GM19463 (cell line): ENCODE data around the gene IRF2BP1.
"Not testable (repeated sequence)": the region's sequence is repeated elsewhere in the genome, so short reads cannot be mapped to it uniquely, and the experiment has no call there.

Experiments used
- ATAC-seq: cut with Tn5 transposase; IDR thresholded peaks from one replicate; pipeline ENCODE4 v1.9.1; 2021; ENCODE audit warnings: mild to moderate bottlenecking, moderate library complexity; ENCODE audit not compliant: unreplicated experiment

IRF2BP1 gene

DNA sequence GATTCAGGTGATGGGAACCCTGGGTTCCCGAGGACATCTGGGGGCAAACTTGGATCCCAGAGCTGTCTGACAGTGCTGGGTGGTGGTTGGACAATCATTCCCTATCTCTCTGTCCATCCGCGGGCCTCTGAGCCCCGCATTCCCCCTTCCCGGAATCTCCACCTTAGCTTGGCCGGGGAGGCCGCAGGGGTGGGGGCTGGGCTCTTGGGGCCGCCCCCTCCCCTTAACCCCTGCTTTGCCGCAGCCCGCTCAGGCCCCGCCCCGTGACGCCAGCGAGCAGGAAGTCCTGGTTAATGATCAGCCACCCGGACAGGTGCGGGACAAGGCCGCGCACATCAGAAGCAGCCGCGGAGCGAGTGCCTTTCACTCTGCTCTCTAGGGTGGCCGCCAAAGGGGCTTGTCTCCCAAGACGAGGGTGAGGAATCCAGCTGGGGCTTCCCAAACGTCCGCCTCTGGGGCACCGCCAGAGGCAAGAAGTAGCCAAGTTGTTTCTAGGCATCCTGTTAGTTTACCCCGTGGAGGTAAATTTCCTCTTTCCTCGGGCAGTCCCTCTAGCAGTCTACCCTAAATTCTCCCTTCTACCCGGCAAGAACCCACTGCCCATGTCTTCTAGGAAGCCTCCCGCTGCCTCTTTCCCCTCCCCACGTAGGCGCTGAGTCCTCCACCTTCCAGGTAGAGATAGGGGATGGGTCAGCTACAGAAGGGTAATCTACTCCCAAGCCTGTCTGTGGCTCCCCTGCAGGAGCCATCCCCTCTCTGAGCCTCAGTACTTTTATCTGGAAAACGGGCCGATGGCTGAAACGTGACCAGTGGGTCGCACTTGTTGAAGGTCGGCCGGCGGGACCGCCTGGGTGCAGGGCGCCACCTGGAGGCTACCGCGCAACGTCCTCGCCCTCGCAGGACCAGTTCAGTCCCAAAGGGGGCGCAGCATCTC, 3.0 kb downstream of the IRF2BP1 start:
- ATAC-seq, result no peak

DNA sequence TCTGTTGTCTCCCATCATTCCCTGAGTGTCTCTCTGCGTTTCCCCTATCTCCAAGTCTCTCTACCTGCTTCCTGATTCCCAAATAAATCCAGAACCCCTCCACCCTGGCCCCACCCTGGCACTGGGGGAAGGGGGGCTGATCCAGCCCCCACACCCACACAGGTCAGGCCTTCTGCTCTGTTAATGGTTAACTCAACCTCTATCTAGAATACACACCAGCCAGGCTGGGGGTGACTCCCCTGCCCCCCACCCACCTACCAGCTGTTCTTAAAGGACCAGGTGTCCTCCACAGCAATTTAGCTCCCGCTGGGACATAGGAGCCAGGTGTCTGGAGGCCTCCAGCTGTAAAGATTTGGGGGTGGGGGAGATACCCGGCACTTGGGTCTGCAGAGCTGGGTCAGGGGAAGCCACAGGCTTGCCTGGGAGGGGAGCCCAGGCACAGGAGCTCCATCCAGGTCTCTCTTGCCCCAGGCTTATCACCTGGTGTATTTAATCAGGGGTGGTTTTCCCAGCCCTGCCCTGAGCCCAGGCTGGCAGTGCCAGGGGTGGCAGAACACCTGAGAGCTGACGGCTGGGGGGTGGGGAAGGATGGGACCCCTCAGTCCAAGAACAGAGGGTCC, 3.9 kb downstream of the IRF2BP1 start:
- no peak for ATAC-seq

DNA sequence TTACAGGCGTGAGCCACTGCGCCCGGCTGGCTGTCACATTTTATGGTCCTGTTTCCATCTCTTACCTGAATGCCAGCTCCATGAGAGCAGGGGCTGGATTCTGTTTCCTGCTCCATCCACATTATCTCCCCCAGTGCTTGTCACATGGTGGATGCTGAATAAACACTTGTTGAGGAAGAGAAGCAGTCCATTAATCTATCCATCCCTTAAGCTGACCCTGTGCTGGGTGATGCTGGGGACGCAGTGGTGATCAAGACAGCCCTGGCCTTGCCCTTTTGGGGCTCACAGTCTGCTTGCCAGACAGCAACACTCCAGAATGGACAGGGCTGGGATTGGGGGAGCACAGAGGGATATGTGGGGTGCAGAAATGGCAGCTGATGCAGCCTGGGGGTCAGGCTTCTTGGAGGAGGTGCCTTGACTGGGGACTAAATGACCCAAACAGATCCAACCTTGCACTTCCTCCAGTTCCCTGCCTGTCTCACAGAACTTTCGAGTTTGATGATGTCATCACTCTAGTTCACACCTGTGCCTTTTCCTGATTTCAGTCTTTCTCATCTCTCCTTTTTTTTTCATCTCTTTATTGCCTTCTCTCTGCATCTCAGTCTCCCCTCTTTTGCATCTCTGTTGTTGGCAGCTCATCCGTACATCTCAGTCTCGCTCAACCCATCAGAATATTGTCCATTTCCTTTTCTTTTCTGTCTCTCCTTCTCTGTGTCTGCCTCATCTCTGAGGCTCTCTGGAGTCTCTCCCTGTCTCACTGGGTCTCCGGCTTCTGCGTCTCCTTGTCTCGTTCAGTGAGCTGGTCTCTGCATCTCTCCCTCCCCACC, 4.6 kb downstream of the IRF2BP1 start:
- no peak for ATAC-seq

GRCh38 chr19:45879971-45880370, 6.0 kb downstream of the IRF2BP1 start:
- no peak for ATAC-seq

- ATAC-seq, result no peak
Measured at GRCh38 chr19:45879055-45879454, 6.9 kb downstream of the IRF2BP1 start.

- no peak for ATAC-seq
Measured at GRCh38 chr19:45878043-45878794, 7.7 kb downstream of the IRF2BP1 start.

DNA sequence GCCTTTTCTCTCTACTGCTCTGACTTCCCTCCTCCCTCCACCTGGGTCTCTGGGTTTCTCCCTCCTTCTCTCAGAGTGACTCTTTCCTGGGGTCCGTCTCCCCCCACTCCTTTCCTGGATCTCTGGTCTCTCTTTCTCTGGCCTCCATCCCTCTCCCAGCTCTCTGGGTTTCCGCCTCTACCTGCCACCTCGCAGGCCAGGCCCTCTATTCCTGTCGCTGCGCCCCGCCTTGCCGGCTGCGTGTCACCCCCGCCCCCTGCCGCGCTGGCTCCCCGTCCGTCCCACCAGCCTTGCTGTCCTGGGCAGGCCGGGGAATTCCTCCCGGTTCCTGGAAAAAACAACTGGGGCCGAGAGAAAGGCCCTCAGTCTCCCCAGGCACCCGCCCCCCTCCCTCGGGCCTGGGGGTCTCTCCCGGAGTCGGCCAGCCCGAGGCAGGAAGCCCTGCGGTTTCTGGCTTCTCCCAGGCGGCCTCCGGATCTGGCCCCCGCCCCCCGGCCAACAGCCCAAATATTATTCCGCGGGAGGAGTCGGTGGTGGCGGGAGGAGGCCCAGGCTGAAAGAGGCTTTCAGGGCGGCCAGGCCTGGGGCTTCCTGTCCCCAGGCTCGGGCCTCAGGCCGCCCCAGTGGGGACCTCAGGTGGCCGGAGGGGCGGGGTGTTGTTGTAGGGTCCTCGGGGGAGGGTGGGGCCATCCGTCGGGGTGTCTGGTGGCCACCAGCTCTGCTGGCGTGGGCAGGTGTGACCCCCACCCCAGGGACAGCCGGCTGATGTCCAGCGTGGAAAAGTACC, 9.3 kb downstream of the IRF2BP1 start:
- ATAC-seq, result no peak

DNA sequence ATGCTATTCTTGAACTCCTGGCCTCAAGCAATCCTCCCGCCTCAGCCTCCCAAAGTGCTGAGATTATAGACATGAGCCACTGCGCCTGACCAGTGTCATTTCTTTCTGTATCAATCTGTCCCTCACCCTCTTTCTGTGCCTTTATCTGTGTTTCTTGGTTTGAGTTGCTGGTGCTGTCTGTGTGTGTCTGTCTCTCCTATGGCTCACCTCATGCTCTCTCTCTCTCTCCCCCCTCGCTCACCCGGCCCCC, 9.9 kb downstream of the IRF2BP1 start:
- ATAC-seq, result no peak

DNA sequence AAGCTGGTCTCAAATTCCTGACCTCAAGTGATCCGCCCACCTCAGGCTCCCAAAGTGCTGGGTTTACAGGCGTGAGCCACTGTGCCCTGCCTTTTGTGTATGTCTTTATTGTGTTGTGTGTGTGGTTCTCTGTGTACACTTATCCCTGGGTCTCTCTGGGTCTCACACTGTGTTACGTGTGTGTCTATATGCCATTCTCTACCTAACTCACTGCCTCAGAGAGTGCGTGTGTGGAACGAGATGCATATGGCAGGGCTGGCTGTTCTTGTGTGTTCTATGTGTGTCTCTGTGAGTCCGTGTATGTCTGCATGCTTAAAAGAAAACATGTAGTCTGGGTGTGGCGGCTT, 11.3 kb downstream of the IRF2BP1 start:
- no peak for ATAC-seq

DNA sequence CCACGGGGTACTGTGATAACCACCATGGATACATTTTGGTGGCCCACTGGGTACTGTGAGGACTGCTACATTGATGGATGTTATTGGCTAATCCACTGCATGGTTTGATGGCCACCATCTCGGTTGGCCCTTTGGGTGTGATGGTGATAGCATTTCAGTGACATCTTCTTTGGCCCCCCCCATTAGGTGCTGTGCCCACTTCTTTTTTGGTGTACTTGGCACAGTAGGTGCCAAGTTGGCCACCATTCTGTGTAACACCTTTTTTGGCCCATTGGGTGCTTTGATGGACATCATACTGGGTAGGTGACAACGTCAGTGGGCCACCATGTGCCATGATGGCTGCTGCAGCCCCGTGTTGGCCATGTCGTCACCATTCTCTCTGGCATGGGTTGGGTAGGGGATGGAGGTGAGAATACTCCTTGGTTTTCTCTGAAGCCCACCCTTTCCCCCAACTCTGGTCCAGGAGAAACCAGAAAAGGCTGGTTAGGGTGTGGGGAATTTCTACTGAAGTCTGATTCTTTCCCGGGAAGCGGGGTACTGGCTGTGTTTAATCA, 12.6 kb downstream of the IRF2BP1 start:
- no peak for ATAC-seq

DNA sequence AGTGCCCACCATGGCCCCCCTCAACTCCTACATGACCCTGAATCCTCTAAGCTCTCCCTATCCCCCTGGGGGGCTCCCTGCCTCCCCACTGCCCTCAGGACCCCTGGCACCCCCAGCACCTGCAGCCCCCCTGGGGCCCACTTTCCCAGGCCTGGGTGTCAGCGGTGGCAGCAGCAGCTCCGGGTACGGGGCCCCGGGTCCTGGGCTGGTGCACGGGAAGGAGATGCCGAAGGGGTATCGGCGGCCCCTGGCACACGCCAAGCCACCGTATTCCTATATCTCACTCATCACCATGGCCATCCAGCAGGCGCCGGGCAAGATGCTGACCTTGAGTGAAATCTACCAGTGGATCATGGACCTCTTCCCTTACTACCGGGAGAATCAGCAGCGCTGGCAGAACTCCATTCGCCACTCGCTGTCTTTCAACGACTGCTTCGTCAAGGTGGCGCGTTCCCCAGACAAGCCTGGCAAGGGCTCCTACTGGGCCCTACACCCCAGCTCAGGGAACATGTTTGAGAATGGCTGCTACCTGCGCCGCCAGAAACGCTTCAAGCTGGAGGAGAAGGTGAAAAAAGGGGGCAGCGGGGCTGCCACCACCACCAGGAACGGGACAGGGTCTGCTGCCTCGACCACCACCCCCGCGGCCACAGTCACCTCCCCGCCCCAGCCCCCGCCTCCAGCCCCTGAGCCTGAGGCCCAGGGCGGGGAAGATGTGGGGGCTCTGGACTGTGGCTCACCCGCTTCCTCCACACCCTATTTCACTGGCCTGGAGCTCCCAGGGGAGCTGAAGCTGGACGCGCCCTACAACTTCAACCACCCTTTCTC, 13.6 kb downstream of the IRF2BP1 start:
- no peak for ATAC-seq

DNA sequence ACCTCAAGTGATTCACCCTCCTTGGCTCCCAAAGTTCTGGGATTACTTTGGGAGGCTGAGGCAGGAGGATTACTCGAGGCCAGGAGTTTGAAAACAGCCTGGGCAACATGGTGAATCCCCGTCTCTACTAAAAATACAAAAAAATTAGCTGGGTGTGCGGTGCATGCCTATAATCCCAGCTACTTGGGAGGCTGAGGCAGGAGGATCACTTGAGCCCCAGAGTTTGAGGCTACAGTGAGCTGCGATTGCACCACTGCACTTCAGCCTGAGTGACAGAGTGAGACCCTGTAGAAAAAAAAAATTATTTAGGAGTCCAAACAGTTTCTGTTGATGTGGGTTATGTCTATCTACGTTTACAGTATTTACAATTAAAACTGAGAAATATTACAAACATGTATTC, 15.1 kb downstream of the IRF2BP1 start:
- ATAC-seq, result no peak

DNA sequence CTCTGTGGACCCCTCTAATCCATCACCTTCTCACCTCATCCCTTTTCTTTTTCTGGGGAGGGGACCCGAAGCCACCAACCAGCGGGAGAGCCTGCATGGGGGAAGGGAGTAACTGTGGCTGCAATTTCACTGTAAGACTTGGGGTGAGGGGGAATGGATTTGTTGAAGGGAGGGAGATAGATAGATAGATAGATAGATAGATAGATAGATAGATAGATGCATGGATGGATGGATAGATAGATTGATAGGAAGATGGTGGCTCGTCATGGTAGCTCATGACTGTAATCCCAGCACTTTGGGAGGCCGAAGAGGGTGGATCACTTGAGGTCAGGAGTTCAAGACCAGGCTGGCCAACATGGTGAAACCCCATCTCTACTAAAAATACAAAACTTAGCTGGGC, 18.7 kb downstream of the IRF2BP1 start:
- ATAC-seq, result not testable (repeated sequence)

DNA sequence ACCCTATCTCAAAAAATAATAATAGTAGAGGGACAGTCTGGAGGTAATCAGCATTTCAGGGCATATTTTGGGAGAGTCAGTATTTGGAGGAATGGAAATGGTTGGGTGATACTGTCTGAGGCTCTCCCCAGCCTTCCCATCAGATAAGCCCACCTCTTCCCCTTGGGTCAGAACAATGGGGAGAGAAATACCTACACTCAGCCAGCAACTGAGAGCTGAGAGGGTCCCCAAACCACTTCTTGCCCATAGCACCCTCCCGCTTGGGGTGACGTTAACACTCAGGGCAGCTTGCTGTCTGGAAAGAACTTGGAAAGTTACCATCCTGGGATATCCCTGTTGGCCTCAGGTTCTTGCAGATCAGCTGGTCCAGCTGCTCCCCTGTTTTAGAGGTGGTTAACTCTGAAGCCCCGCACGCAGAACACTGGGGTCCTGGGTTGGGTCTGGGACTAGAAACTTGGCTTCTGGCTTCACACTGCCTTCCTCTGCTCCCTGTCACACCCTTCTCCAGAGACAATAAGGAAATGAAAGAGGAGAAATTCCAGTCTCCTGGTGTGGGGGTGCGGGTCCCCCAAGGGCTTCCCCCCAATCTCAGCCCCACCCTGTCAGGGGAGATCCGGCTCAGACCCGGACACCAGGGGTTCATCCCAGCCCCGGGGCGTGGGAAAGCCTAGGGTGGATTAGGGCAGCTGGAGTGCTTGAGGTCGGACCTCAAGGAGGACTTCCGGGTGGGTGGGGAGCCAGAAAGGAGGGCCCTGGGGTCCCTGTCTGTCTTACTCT, 19.4 kb downstream of the IRF2BP1 start:
- ATAC-seq, result no peak

DNA sequence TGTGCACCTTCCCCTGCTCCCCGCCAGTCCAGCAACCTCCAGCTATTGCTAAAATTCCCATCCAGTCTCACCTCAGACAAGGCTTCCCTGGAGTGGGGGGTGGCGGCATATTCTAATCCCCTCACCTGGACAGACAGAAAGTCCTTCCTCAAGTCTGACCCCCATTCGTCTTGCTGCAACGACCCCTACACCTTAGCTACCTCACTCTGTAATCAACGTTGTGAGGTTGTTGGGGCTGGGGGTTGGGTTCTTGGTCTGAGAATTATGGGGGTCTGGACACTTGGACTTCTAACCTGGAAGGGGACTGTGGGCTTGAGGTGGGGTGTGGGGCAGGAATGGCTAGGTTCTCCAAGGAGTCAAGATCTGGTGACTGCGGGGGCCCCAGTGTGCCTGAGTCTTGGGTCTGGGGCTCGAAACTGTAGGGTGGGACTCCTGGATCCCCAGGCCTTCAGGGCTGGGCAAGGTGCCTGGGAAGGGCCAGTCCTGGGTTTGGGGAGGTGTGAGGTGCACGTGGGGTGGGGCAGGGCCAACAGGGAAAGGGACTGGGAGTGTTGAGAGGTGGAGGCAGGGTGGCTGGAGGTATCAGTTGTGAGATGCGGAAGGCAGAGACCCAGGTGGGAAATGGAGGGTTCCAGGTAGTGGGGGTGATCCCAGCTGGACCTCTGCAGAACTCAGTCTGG, 20.5 kb downstream of the IRF2BP1 start:
- no peak for ATAC-seq

DNA sequence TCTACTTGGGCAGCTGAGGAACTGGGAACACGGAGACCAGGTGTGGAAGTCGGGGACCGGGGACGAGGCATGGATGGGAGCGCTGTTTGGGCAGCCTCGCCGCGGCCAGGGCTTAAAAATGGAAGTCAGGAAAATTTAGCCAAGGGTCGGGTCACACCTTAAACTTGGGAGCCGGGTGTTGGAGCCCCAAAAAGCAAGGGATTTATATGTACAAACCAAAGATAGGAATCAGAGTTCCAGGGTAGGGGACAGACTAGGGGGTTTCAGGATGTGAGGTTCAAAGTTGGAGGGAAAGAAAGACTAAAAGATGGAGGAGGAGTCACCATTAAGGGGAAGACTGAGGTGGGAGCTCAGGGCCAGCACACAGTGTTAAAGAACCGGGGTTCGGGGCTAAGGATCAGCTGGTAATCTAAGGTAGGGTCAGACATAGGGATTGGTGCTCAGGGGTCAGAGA, 21.3 kb downstream of the IRF2BP1 start:
- no peak for ATAC-seq

- ATAC-seq, result no peak
Measured at GRCh38 chr19:45863840-45864628, 21.9 kb downstream of the IRF2BP1 start, which contains the start of gene FOXA3. FOXA3 (plus strand) TSS chr19:45864326; CDS start chr19:45864457, 131 bp downstream.
